Gastrocnemius medialis (tissue), 4 donors: ENCODE data around the gene FGF14. TPM values are rescaled to one million over a fixed set of nuclear protein-coding genes. Genes with fewer than 3 reads are reported as not detected.

ENCODE experiments used
- ATAC-seq, 2 donors: fragments of 150-250 bp; one replicate each; pipeline ENCODE4 v1.9.1; 2016
- DNase-seq, 2 donors: peaks; one replicate each; pipeline ENCODE4 v3.0.0-alpha.2; 2019
- H3K27ac ChIP-seq, 4 donors: fragments of 200-600 bp; sonication (generic); 1 replicate in 1 of 4; 2 replicates in 3 of 4; pipeline ENCODE4 v1.5.1; 2016 to 2018; ENCODE audit warnings: mild to moderate bottlenecking in 2 of 4, moderate library complexity in 1 of 4
- H3K27me3 ChIP-seq, 3 donors: fragments of 200-600 bp; sonication (generic) in 2 of 3; 1 replicate in 1 of 3; 2 replicates in 2 of 3; pipeline versions ENCODE4 v1.5.1 to v1.6.0; 2016 to 2019; ENCODE audit warnings: mild to moderate bottlenecking in 1 of 3, moderate library complexity in 1 of 3
- H3K36me3 ChIP-seq, 2 donors: fragments of 200-600 bp; sonication (generic) in 1 of 2; one replicate each; pipeline ENCODE4 v1.5.1; 2017 to 2018
- H3K4me1 ChIP-seq, 2 donors: fragments of 200-600 bp; sonication (generic) in 1 of 2; one replicate each; pipeline ENCODE4 v1.5.1; 2016 to 2017; ENCODE audit warnings: mild to moderate bottlenecking in 2 of 2
- H3K4me3 ChIP-seq, 4 donors: fragments of 200-600 bp; sonication (generic) in 3 of 4; 1 replicate in 1 of 4; 2 replicates in 3 of 4; pipeline ENCODE4 v1.5.1; 2016 to 2019; ENCODE audit warnings: mild to moderate bottlenecking in 2 of 4
- H3K9me3 ChIP-seq, 3 donors: fragments of 200-600 bp; sonication (generic) in 2 of 3; 1 replicate in 1 of 3; 2 replicates in 2 of 3; pipeline ENCODE4 v1.5.1; 2016 to 2019
- POLR2A ChIP-seq, 2 donors: fragments of 450-650 bp; IDR thresholded peaks; one replicate each; pipeline ENCODE4 v1.6.1; 2017; ENCODE audit warnings: antibody characterized with exemption in 2 of 2, mild to moderate bottlenecking in 2 of 2, moderate library complexity in 2 of 2
- in situ Hi-C, 4 donors: fragments of 200-750 bp; cut with MboI; loops; one replicate each; pipeline versions ENCODE4 v1.15.0 to v1.8.0; 2017; ENCODE audit warnings: low sequenced_read_pairs in 4 of 4
- intact Hi-C: fragments of 100-400 bp; cut with DNase I; formaldehyde crosslinking; loops from one replicate; pipeline ENCODE4 v1.15.1; 2023; ENCODE audit warnings: low total_unique reads
- total RNA-seq, 4 donors: library from RNA; depleted of rRNA; stranded (reverse); fragments of >200 nt; gene quantifications; one replicate each; pipeline versions ENCODE4 v1.1.0 to v1.2.3, GENCODE V29; 2016
- TF ChIP-seq, protein P1 (sequence below), 5 experiments: fragments of 450-650 bp in 3 of 5; fragments of 200-600 bp in 2 of 5; sonication (generic) in 2 of 5; IDR thresholded peaks in 4 of 5; conservative IDR thresholded peaks in 1 of 5; 1 replicate in 4 of 5; 2 replicates in 1 of 5; pipeline ENCODE4 v1.5.1; 2016 to 2019; ENCODE audit warnings: antibody characterized with exemption in 5 of 5, mild to moderate bottlenecking in 3 of 5, moderate library complexity in 3 of 5

FGF14 gene
- total RNA-seq, 4 donors from 2014 or later, result 0.02 TPM; not detected in 3

DNA sequence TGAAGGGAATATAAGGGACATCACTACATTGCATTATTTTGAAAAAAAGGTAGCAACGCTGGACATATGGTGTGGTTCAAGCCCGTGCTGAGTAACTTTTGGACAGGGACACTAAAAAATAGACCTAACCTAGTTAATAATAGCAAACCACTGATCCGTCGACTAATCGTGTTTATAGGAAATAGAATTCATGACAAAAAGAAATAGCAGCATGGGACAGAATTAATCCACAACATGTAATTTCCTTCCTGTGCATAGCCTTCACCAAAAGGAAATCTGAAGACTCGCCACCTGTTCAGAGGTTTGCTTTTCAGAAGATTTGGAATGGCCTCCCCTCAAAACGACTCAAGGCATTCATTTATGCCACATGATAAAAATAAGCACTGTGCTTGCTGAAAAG lies 128.7 kb downstream of the FGF14 start:
- no peaks in the 10 kb centered on the region for H3K4me1 ChIP-seq
- DNase-seq (no peak), ATAC-seq (no peak)
- no peaks in the 10 kb centered on the region for H3K9me3 ChIP-seq
- H3K4me3 ChIP-seq, result no peak overlapping the region
- in situ Hi-C loops (no loop called here), intact Hi-C loops (no loop called here)
- H3K27me3 ChIP-seq, result no peaks in the 10 kb centered on the region
- no peaks in the 10 kb centered on the region for H3K36me3 ChIP-seq
- no peak for TF ChIP-seq POLR2A (IDR thresholded peaks at IDR 0.05)
- TF ChIP-seq, protein P1, sequence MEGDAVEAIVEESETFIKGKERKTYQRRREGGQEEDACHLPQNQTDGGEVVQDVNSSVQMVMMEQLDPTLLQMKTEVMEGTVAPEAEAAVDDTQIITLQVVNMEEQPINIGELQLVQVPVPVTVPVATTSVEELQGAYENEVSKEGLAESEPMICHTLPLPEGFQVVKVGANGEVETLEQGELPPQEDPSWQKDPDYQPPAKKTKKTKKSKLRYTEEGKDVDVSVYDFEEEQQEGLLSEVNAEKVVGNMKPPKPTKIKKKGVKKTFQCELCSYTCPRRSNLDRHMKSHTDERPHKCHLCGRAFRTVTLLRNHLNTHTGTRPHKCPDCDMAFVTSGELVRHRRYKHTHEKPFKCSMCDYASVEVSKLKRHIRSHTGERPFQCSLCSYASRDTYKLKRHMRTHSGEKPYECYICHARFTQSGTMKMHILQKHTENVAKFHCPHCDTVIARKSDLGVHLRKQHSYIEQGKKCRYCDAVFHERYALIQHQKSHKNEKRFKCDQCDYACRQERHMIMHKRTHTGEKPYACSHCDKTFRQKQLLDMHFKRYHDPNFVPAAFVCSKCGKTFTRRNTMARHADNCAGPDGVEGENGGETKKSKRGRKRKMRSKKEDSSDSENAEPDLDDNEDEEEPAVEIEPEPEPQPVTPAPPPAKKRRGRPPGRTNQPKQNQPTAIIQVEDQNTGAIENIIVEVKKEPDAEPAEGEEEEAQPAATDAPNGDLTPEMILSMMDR (IDR thresholded peaks at IDR 0.05 in 4 of 5, conservative IDR thresholded peaks at IDR 0.05 in 1 of 5), result no peak
- no peak overlapping the region for H3K27ac ChIP-seq

DNA sequence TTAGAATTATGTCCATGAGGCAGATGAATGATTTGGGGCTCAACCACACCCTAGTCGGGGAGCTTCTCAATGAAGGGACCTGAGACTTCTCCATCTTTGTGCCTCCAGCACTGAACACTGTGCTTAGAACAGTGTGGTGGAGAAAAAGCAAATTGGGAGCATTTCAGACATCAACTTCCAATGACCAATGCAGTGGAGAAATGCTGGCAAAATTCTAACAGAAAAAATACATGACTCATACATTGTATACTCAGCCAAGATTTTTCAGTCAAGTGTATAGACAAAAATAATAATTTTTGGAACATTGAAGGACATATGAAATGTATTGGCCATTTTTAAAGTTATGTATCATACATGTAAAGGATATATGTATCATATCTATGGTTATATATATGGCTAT lies 134.7 kb downstream of the FGF14 start:
- no peak for TF ChIP-seq POLR2A (IDR thresholded peaks at IDR 0.05)
- TF ChIP-seq, protein P1 (IDR thresholded peaks at IDR 0.05 in 4 of 5, conservative IDR thresholded peaks at IDR 0.05 in 1 of 5), result no peak
- intact Hi-C loops, result no loop called here
- no peaks in the 10 kb centered on the region for H3K36me3 ChIP-seq
- H3K9me3 ChIP-seq, result no peaks in the 10 kb centered on the region
- H3K27ac ChIP-seq, result no peak overlapping the region
- DNase-seq (no peak), ATAC-seq (no peak)
- H3K27me3 ChIP-seq, result no peaks in the 10 kb centered on the region
- H3K4me1 ChIP-seq, result no peaks in the 10 kb centered on the region
- H3K4me3 ChIP-seq, result no peak overlapping the region
- in situ Hi-C loops, result no loop called here

DNA sequence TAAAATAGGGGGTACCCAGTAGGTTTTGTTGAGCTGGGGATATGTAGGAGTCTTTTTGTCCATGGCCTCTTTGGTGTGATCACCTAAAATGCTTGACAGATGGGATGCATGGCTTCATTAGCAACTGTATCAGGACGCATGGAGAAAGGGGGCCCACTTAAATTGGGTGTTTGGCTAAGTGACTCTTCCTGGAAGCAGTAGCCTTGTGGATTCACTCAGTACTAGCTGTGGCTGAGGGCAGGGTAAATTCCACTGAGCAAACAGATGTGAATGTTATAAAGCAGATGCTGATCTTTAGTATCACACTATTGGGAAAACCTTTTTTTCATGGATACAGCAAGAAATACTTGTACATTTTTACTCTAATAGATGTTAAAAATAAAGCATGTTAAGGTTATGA lies 140.0 kb downstream of the FGF14 start:
- in situ Hi-C loops, result no loop called here
- no peak for ATAC-seq
- no peak for TF ChIP-seq POLR2A (IDR thresholded peaks at IDR 0.05)
- TF ChIP-seq, protein P1 (IDR thresholded peaks at IDR 0.05 in 4 of 5, conservative IDR thresholded peaks at IDR 0.05 in 1 of 5), result no peak

DNA sequence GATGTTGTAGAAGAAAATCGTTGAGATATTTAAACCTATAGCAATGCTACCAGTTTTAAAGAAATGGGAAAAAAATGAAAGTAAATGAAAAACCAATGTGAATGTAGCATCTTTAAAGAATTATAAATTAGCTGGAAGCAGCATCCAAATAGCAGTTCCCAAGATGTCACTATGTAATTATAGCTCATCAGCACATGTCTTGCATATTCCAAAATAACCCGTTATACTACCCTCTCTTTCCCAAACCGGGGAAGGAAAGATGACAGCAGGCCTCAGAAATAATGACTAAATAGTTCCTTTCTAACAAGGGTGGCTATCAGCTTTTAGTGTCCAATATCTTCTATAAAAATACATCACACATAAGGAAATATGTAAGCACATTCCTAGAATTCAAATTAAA lies 140.5 kb downstream of the FGF14 start:
- H3K27me3 ChIP-seq, result no peaks in the 10 kb centered on the region
- DNase-seq, result no peak
- in situ Hi-C loops (no loop called here), intact Hi-C loops (no loop called here)
- no peak overlapping the region for H3K27ac ChIP-seq
- H3K4me3 ChIP-seq, result no peak overlapping the region
- TF ChIP-seq, protein P1 (IDR thresholded peaks at IDR 0.05 in 4 of 5, conservative IDR thresholded peaks at IDR 0.05 in 1 of 5), result no peak
- TF ChIP-seq POLR2A (IDR thresholded peaks at IDR 0.05), result no peak
- ATAC-seq, result no peak
- no peaks in the 10 kb centered on the region for H3K9me3 ChIP-seq
- no peaks in the 10 kb centered on the region for H3K4me1 ChIP-seq
- H3K36me3 ChIP-seq, result no peaks in the 10 kb centered on the region

More for the DNA sequence above, 140.0 kb downstream of the FGF14 start:
- Histone ChIP-seq H3K27ac (no peak overlapping the region), H3K9me3 (no peaks in the 10 kb centered on the region), H3K4me1 (no peaks in the 10 kb centered on the region), H3K27me3 (no peaks in the 10 kb centered on the region), H3K4me3 (no peak overlapping the region), H3K36me3 (no peaks in the 10 kb centered on the region)
- no peak for DNase-seq
- intact Hi-C loops, result no loop called here

DNA sequence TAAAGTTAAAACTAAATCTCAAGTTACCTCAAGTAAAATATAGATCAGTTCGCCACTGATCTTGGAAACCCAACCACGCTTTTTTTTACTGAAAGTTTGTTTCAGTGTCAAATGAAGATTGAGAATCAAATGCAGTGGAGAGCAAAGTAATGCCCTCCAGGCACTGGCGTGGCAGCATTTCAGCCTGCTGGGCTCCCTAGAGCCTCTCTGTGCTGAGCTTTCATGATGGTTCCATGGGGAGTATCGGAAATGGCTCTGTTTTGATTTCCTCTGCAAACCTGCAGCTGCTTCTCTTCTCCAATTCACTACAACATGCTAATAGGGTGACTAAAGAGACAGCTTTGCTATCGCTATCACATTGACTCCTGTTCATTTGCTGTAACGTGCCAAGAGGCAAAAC lies 141.6 kb downstream of the FGF14 start:
- Histone ChIP-seq H3K36me3 (no peaks in the 10 kb centered on the region), H3K9me3 (no peaks in the 10 kb centered on the region), H3K27ac (no peak overlapping the region), H3K4me3 (no peak overlapping the region), H3K27me3 (no peaks in the 10 kb centered on the region), H3K4me1 (no peaks in the 10 kb centered on the region)
- intact Hi-C loops (no loop called here), in situ Hi-C loops (no loop called here)
- DNase-seq (no peak), ATAC-seq (no peak)
- TF ChIP-seq POLR2A (IDR thresholded peaks at IDR 0.05), result no peak
- TF ChIP-seq, protein P1 (IDR thresholded peaks at IDR 0.05 in 4 of 5, conservative IDR thresholded peaks at IDR 0.05 in 1 of 5), result no peak
